Islet of Langerhans (tissue), 1 donor: ENCODE measurements around the gene NAV2.

Experiments
- FAIRE-seq: peaks from one replicate; lab custom pipeline; 2011; peaks lifted over from hg19 to GRCh38; lab: Jason Lieb, UNC

Gene NAV2

DNA sequence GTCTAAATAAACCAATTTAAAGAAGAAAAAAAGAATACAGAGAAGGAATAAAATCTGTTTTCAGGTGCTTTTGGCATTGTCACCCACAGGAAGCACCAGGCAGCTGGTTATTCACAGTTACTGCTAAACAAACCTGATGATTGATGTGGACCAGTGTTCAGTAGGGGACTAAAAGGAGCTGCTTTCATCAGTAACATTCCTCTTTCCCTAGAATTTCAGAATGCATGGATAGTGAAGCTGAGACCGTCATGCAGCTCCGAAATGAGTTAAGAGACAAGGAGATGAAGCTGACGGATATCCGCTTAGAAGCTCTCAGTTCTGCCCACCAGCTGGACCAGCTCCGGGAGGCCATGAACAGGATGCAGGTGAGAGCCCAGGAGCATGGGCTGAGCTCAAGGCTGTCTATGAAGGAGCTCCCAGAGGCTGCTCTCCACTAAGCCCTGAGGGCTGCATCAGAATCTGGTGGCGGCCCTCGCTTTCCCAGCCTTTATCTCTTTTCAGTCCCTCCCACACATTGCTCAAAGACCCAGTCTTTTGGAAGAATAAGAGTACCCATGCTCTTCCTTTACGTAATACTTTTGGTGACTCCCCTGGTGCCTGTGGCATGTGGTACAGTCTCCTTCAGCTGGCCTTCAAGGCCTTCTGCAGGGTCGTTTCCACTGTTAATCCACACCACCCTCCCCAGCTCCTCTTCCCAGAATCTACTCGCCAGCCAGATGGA is 378.2 kb downstream of the NAV2 start:
- no peak for FAIRE-seq

DNA sequence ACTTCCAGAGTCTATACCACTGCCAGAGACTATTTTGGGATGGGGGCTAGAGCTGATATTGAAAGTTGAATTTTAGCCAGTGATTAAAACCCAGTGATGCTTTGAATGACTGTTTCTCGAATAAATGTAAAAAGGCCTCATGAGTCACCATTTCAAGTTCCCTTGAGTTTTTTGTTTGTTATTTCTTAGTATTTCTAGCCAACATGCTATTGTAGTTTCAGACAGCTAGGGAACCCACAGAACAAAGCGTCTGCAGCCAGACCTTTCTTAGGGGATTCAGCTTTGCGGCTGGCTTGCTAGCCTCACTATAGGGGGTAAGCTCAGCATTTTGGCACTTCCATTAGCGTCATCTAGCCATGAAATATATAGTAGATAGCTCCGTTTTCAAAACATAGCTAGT is 381.1 kb downstream of the NAV2 start:
- FAIRE-seq, result no peak

DNA sequence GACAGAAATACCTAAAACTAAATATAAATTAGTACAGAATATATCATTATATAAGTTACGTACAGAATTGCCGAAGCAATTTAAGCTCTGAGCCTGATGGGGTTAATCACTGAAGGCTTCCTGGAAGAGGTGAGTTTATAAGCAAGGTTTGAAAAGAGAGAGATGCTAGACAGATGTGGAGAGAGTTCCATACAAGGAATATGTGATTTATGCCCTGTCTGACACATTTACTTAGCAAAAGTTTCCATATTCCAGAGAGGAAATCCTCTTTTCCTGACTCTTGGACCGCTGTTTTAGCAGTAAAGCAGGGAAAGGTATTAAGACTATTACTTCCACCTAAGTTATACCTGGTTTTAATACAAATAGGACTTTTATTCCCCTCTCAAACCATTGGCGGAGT is 382.6 kb downstream of the NAV2 start:
- FAIRE-seq, result no peak

DNA sequence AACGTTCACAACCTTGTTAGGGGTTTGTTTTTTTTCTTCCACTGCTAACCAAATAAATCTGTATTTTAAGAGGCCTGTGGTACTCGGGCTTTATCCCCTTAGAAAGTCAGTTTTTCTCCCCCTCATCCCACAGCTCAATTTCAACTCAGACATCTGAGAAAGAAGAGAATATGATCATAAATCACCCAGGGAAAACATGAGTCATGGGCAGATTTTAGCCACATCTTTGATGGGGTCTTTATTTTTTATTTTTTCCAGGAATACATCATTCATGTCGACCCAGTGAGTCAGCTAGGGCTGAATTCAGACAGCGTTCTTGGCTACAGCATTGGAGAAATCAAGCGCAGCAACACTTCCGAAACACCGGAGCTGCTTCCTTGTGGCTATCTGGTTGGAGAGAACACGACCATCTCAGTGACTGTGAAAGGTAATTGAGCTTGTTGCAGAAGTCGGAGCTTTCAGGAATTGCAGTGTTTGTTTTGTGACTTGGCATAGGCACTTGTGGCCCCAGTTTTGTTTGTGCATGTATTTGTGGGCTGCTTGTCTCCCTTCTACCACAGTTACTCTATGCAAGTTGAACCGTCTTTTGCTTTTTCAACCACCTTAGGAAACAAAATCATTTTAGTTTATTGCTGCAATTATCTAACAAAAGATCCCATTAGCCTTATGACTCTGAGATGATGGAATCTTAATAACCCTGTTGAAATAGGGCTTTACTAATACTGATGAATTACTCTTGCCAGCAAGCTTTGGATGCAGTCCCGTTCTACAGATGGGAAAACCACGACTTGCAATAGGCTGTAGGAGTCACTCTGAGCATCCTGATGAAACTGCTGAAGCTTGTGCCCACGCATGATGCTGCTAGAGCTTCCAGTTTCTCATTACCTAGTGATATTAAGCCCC is 384.9 kb downstream of the NAV2 start:
- FAIRE-seq, result no peak

DNA sequence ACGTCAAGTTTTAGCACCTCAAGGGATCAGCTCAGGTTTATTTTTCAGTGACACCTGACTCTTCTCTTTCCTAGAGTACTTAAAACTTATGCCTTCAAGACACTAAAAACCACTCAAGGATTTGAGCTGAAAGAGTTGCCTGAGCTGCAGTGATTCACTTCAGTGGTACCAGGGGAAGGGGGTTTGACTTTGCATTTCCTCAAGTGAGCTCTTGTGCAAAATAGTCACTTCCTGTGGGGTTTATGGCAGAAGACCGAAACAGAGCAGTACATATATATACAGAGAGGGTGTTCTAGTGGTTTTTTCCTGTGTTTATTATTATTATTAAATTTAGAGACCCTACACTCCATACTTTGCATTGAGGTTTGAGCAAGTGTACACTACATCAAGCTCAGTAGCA is 386.9 kb downstream of the NAV2 start:
- no peak for FAIRE-seq

DNA sequence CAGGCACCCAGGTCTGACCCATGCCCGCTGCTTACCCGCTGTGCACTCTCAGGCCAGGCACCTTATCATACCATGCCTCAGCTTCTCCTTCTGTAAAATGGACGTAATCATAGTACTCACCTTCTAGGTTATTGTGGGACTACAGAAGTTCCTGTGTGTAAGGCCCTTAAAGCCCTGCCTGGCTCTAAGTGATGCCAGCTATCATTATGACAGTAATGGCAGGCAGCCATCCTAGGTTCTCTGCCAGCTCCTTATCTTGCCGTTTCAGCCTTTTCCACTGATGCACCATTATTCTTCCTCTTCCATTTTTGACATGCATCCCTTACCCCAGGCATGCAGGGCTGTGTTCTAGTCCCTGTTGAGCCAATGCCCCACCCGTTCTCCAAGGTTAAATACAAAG is 389.8 kb downstream of the NAV2 start:
- FAIRE-seq, result no peak

DNA sequence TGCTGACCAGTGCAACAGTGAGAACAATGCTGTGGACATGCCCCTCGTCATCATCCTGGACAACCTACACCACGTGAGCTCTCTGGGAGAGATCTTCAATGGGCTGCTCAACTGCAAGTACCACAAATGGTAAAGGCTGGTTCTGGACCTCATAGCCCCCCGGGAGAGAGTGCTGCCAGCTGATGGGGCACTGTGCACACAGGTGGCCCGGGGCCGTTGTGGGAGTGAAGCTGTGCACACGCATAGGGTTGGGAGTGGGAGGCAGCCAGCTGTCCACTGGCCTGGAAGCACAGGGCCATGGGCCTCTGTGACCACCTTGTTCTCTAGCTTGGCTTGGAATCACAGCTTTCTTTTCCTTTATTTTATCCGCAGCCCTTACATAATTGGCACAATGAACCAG is 390.6 kb downstream of the NAV2 start:
- no peak for FAIRE-seq

DNA sequence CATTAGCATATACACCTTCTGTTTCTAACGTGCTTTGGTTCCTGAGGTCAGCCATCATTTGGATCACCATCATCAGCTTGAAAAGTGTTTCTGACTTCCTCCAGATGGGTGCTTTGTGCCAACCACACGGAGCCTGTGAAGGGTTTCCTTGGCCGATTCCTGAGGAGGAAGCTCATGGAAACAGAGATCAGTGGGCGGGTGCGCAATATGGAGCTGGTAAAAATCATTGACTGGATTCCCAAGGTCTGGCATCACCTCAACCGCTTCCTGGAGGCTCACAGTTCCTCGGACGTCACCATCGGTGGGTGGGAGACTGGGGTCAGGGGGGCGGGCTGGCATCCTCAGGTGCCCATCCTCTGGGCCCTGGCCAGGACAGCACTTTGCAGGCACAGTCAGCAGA is 392.8 kb downstream of the NAV2 start:
- FAIRE-seq, result no peak

DNA sequence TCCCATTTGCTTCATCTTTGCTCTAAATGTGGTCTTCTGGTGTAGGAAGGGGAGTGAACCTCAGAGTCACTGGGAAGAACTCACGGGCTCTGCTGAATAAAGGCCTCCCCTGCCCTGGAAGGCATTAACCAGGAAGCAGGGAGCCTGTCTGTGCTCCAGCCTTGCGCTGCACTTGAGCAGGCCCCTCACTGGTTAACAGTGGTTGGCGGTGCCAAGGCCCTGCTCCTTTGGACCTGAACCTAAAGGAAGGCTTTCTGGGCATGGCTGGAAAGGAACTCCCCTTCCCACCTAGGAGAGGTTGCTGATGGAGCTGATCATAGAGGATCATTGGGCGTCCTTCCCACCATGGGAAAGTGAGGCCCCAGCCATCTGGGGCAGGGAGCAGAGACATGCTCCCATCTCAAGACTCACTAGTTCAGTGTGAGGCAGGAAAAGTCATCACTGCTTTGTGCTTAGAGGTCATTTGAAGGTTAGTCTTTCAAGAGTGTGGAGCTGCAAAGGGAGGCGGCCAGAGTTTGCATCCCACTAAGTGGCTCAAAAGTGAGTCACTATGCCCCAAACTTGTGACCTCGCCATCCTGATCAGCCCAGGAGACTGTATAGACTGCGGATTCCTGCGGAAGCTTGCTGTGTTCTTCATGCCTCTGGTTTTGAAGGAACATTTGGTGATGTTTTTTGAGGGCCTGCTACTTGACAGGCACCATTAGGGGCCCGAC is 397.3 kb downstream of the NAV2 start:
- no peak for FAIRE-seq

DNA sequence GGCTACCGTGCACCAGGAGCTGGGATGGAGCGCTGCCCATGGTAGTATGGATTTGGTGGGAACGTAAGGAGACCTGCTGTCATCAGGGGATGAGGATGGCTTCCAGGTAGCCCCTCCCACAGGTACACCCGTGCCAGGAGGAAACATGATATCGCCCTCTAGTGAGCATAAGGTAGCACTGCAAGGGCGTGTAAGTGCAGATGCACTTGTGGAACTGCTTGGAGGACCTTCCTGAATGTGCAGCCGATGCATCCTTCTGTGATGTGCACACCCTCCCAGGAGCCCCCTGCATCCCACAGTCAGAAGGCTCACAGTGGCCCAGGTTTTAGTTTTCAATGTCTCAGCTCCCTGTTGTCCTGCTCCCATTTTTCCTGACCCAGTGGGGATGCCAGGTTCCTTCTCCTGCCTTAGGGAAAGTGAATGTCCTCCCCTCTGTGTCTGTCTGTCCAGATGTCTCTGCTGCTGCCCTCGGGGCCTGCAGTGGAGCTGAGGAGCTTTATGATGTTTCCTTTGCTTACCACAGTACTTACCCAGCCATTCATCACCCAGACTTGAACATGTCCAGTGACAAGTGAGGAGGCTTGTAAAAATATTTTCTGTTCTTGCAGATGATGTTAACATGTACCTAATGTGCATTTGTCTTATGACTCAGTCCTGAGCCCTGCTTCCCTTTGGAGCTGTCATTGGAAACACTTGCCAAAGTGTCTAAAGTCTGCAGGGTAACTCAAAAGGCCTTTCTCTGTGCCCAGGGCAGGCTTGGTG is 398.5 kb downstream of the NAV2 start:
- no peak for FAIRE-seq

DNA sequence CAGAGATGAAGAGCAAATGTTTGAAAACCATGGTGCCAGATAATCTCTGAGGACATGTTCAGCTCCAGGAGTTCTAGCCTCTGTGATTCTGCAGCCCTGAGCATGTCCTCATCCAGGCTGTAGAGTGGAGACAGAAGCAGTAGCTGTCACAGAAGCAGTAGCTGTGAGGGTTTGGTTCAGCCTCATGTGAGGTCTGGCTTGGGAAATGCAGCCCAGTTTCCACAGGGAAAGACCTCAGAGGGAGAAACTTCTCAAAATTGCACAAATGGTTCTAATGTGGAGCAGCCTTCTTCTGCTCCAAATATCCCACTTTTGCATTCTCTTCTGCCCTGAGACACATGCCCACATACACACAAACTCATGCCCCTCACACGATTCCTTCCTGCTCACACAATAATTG is 399.2 kb downstream of the NAV2 start:
- no peak for FAIRE-seq

DNA sequence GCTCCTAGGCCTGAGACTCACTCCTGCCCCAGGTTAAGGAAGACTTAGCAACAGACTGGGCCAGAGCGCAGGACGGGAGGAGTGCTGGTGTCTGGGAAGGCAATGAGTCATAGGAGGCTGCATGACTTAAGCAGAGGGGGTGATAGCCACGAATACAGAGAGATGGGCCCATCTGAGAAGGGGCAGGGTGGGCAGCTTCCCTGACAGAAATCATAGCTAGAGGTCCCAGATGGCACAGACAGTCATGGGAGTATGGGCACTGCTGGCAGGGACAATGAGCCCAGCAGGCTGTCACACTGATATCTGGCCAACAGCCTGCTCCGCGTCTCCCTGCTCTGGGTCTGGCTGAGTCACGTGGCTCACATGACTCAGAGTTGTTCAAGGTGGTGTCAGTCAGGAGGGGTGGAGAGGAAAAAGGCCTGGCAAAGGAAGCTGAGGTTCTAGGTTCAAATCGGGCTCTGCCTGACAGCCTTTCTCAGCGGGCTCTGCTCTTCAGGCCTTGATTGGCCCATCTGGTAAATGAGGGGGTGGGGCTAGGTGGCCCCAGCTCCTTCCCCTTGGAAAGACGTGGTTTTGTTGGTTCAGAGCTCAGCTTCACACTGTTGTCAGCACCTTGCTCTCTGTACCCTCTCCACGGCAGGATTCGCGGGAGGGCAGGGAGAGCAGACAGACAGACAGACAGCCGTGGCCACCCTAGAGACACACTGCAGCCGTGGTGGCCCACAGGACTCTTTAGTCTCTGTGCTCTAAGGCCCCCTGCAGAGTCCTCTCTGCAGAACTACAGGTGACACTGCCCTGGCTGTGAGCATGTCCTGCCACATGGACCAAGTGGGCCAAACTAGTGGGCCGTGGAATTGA is 399.9 kb downstream of the NAV2 start:
- no peak for FAIRE-seq

DNA sequence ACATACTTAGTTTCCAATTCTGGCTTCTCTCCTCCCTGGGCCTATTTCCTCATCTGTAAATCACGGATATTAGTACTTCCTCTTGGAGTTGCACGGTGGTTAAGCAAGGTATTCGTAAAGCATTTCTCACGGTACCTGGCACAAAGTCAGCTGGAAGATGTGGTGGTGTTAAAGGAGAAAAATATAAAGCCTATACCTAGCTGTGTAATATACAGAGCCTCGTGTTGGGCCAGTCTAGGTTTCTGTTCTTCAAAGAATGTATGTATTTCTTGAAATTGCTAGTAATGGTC is 400.5 kb downstream of the NAV2 start:
- no peak for FAIRE-seq

DNA sequence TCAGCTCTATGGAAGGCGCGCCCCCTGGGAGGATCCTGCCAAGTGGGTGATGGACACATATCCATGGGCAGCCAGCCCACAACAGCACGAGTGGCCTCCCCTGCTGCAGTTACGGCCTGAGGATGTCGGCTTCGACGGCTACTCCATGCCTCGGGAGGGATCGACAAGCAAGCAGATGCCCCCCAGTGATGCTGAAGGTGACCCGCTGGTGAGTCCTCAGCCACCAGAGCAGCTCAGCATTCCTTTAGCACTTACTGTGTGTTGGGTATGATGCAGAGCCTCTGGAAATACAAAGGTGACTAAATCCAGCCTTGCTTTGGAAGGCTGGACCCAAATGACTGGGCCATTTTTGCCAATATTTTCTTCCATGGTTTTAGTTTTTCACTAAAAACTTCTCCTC is 402.0 kb downstream of the NAV2 start:
- FAIRE-seq, result no peak

DNA sequence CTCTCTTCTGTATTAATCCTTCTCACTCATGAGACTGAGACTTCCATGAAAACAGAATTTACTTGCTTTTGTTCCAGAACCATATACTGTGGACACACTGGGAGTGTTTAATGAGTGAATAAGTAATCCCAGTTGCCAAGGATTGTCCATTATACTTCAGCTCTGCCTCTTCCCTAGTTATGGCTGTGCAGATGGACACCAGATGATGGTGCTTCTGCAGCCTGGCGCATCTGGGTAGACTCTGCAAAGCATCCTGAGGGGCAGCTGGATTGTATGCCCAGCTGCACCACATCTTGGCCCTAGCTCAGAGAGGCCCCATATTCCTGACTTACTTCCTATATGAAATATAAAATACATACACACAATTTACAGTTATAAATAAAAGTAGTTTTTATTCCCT is 404.2 kb downstream of the NAV2 start:
- FAIRE-seq, result no peak

DNA sequence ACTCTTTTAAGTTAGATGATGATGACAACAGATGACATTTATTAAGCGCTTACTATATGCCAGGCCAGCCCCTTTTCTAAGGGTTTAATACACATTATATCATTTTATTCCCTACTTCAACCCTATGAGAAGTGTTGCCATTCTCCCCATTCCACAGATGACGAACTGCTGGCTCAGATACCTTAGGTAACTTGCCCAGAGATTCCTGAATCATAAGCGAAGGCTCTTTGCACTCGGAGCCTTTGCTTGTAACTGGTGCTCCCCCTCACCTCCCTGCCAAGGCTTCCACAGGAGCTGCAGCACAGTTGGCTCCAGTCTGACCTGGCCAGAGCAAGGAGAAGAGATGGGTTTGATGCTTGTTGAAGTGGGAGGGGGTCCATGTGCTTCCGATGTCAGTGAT is 404.7 kb downstream of the NAV2 start:
- no peak for FAIRE-seq

DNA sequence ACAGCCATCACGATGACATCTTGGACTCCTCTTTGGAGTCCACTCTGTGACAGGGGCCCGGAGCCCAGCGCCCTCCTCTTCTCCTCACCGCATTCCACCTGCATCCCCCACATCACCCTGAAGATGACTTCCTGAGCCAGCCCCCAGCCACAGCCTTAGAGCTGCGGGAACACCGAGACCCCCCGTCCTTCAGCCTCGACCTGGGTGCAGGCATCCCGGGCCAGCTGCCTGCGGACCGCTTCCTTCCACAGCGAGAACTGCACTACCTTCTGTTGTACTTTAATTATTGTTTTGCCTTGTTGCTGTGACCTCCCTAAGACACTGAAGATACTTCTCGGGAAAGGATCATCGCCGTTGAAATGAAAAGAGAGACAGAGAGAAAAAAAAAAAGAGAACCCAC is 405.6 kb downstream of the NAV2 start:
- FAIRE-seq, result no peak

DNA sequence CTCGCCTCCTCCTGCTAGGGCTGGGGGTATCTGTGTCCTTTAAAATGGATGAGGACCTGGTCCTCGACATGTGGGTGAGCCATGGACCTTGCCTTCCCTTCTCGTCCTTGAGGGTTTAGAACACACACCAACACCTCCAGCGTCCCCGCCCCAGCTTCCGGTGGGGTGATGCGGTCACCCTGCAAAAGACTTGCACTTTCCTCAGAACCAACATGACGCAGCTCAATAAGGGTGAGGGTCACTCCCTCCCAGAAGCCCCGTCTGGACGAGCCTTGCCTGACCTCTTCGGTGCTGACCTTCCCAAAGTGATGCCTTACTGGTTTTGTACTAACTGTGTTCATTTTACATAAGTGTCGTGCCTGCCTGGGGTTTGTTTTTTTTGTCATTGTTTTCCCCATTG is 406.7 kb downstream of the NAV2 start:
- no peak for FAIRE-seq

DNA sequence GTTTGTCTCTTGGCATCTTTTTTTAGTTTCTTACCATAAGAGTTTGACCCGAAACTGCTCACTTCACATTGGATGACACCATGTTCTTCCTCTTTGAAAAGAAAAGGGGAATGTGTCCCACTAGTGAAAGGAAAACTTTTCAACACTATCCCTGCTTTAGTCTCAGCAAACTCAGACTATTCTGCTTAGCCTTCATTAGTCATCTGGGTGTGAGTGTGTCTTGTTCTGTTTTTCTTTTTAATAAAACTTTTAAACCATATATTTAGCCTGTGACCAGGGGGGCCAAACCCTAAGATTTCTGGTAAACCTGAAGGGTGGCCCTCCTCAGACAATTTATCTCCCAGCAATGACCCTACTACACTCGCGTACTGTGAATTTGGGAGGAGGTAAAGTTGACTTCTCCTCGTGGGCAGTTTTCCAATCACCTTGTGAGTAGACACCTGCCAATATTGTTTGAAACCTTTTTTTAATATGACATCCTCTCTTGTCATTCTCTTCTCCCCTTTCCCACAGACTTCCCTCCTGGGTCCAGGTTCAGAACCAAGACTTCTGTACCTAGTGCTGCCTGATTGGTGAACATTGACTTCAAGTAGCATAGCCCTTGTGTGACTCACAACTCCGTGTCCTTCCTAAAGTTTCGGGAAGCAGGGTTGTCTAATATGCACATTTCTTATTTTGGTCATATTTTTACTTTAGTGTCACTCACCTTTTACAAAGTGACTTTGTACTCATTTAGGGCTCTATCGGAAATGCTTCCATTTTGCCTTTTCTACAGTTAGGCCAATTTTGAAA is 407.7 kb downstream of the NAV2 start:
- no peak for FAIRE-seq

DNA sequence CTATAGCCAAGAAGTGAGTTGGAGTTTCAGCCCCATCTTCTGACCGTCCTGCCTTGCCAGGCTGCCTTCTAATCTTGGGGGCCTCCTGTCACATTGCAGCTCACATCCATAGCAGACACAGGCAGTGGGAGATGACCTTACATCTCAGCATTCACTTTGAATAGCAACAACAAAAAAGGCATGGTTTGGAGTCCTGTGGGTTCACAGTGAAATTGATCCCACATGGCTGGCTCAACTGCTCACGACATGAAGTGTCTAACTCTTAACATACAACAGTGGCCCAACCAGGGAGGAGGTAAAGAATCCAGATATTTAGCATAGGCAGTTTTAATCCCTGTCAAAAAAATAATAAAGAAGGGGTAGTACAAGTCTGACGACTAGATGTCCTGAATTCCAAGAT is 409.5 kb downstream of the NAV2 start:
- FAIRE-seq, result no peak

DNA sequence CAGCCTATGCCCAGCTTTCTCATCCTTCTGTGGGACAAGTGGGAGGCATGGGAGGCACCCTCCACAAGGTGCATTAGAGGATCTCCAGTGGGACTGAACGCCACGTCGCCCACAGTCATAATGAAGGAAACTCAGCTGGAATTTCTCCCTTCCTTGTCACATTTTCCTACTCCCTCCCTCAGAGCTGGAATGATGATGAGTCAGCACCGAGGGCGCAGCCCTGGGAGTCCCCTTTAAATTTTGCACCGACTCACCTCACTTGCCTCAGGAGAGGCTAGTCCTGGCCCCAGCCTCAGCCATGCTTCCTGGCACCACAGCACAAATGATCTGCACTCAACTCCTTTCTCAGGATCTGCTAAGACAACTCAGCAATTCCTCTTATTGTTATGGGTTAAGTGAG is 413.3 kb downstream of the NAV2 start:
- FAIRE-seq, result no peak
